Raji (cell line): ENCODE results near the gene CFDP1.

Experiments used
- POLR2A ChIP-seq: IDR thresholded peaks from 2 replicates; pipeline ENCODE4 v1.6.1; 2011; ENCODE audit warnings: low read depth, low read length, control low read depth; ENCODE audit not compliant: insufficient read depth

Gene CFDP1

GRCh38 chr16:75462806-75463205 lies 29.5 kb upstream of the CFDP1 start:
- no peak for TF ChIP-seq POLR2A

GRCh38 chr16:75461575-75461974 lies 28.3 kb upstream of the CFDP1 start:
- TF ChIP-seq POLR2A = no peak

GRCh38 chr16:75460446-75460845 lies 27.1 kb upstream of the CFDP1 start:
- TF ChIP-seq POLR2A = no peak

GRCh38 chr16:75459691-75460090 lies 26.4 kb upstream of the CFDP1 start:
- no peak for TF ChIP-seq POLR2A

GRCh38 chr16:75458439-75458838 lies 25.1 kb upstream of the CFDP1 start:
- TF ChIP-seq POLR2A = no peak

- no peak for TF ChIP-seq POLR2A
These were observed 24.7 kb upstream of the CFDP1 start for GRCh38 chr16:75458029-75458428.

- no peak for TF ChIP-seq POLR2A
These were observed 24.2 kb upstream of the CFDP1 start for GRCh38 chr16:75457485-75458021.

- no peak for TF ChIP-seq POLR2A
These were observed 23.7 kb upstream of the CFDP1 start for GRCh38 chr16:75456971-75457370.

- no peak for TF ChIP-seq POLR2A
These were observed 22.4 kb upstream of the CFDP1 start for GRCh38 chr16:75455677-75456076.

- no peak for TF ChIP-seq POLR2A
These were observed 19.3 kb upstream of the CFDP1 start for GRCh38 chr16:75452464-75453190.

GRCh38 chr16:75446416-75446815 lies 13.1 kb upstream of the CFDP1 start:
- no peak for TF ChIP-seq POLR2A

GRCh38 chr16:75445298-75445697 lies 12.0 kb upstream of the CFDP1 start:
- TF ChIP-seq POLR2A = no peak

- no peak for TF ChIP-seq POLR2A
These were observed 10.0 kb upstream of the CFDP1 start for GRCh38 chr16:75443298-75443697.

- no peak for TF ChIP-seq POLR2A
These were observed 570 bp upstream of the CFDP1 start for GRCh38 chr16:75433732-75434413.

- no peak for TF ChIP-seq POLR2A
These were observed 3.5 kb downstream of the CFDP1 start for GRCh38 chr16:75429621-75430403.

- TF ChIP-seq POLR2A = no peak
These were observed 9.6 kb downstream of the CFDP1 start for GRCh38 chr16:75423723-75424104.
